GM12878 (cell line): ENCODE results near the gene CYP2A7. TPM values are rescaled to one million over a fixed set of nuclear protein-coding genes. Genes with fewer than 3 reads are reported as not detected.

Experiments used
- ATAC-seq: fragments of 200-7000 bp; cut with Tn5 transposase; 3 replicates; pipeline ENCODE4 v1.9.1; 2020; ENCODE audit warnings: mild to moderate bottlenecking, moderate library complexity
- BruUV-seq: library from RNA; stranded (reverse); fragments of 400-500 nt; replicated peaks from 2 replicates; lab custom pipeline; 2021; lab: Mats Ljungman, UMichigan
- CTCF ChIA-PET: fragments of 300-600 bp; sonication (Branson Sonifier 250); formaldehyde crosslinking; extraction: SDS; loops from one replicate; lab custom pipeline; 2021; ENCODE audit warnings: inconsistent platforms; lab: Yijun Ruan, JAX
- POLR2A ChIA-PET: fragments of 350-600 bp; formaldehyde crosslinking; extraction: SDS; loops from one replicate; lab custom pipeline; 2021; ENCODE audit warnings: inconsistent platforms; lab: Charles Lee
- RAD21 ChIA-PET: fragments of 300-600 bp; sonication (Branson Sonifier 250); formaldehyde crosslinking; loops from one replicate; lab custom pipeline; 2023; ENCODE audit warnings: antibody characterized with exemption; ENCODE audit not compliant: unreplicated experiment; lab: Charles Lee
- SMC1A ChIA-PET: fragments of 300-600 bp; sonication (Branson Sonifier 250); formaldehyde crosslinking; loops from one replicate; lab custom pipeline; 2023; ENCODE audit not compliant: unreplicated experiment, uncharacterized antibody; lab: Charles Lee
- DNase-seq: peaks from one replicate; pipeline ENCODE4 v3.0.0-alpha.2; 2011; ENCODE audit warnings: low read depth, low spot score
- FAIRE-seq: peaks from 3 replicates; lab custom pipeline; 2011; peaks lifted over from hg19 to GRCh38; lab: Jason Lieb, UNC
- H2AFZ ChIP-seq: 2 replicates; pipeline ENCODE4 v1.6.0; 2011; ENCODE audit warnings: low read depth, low read length, control low read depth; ENCODE audit not compliant: control insufficient read depth
- H3K27ac ChIP-seq: 2 replicates; pipeline ENCODE4 v1.5.1; 2011; ENCODE audit warnings: control low read depth; ENCODE audit not compliant: control insufficient read depth, insufficient read depth
- H3K27me3 ChIP-seq, 2 experiments: replicated peaks in 1 of 2; 2 replicates each; pipeline versions ENCODE4 v1.6.0 to v1.6.1; 2011; ENCODE audit warnings: low read length in 1 of 2; ENCODE audit not compliant: control insufficient read depth in 2 of 2, insufficient read depth in 2 of 2
- H3K36me3 ChIP-seq, 2 experiments: 2 replicates each; pipeline ENCODE4 v1.5.1; 2011; ENCODE audit warnings: low read length in 1 of 2; ENCODE audit not compliant: control insufficient read depth in 2 of 2, insufficient read depth in 2 of 2
- H3K4me1 ChIP-seq: 2 replicates; pipeline ENCODE4 v1.6.1; 2011; ENCODE audit warnings: mild to moderate bottlenecking, low read length, moderate library complexity, mixed read lengths; ENCODE audit not compliant: control insufficient read depth, insufficient read depth
- H3K4me2 ChIP-seq: 2 replicates; pipeline ENCODE4 v1.6.0; 2011; ENCODE audit warnings: control low read depth; ENCODE audit not compliant: control insufficient read depth, insufficient read depth
- H3K4me3 ChIP-seq: fragments of 200-600 bp; sonication (generic); 2 replicates; pipeline ENCODE4 v1.5.1; 2016
- H3K79me2 ChIP-seq: 2 replicates; pipeline ENCODE4 v1.6.0; 2011; ENCODE audit warnings: low read length; ENCODE audit not compliant: control insufficient read depth, insufficient read depth
- H3K9ac ChIP-seq: 2 replicates; pipeline ENCODE4 v1.8.0; 2011; ENCODE audit warnings: low read length, control low read depth, mixed read lengths; ENCODE audit not compliant: control insufficient read depth, insufficient read depth
- H3K9me3 ChIP-seq: replicated peaks from 3 replicates; pipeline ENCODE4 v1.5.1; 2011; ENCODE audit warnings: mild to moderate bottlenecking, low read length; ENCODE audit not compliant: control insufficient read depth, insufficient read depth
- H4K20me1 ChIP-seq: 2 replicates; pipeline ENCODE4 v1.6.0; 2011; ENCODE audit not compliant: control insufficient read depth, insufficient read depth
- ATF7 ChIP-seq: fragments of 450-650 bp; IDR thresholded peaks from 2 replicates; pipeline ENCODE4 v1.6.1; 2016; ENCODE audit warnings: low read depth, mild to moderate bottlenecking
- GATAD2B ChIP-seq: fragments of 450-650 bp; conservative IDR thresholded peaks from 2 replicates; pipeline ENCODE4 v1.6.1; 2017; ENCODE audit warnings: low read depth, mild to moderate bottlenecking, moderate library complexity
- IKZF2 ChIP-seq, 2 experiments: fragments of 450-650 bp; IDR thresholded peaks; 2 replicates each; pipeline ENCODE4 v1.6.1; 2017; ENCODE audit warnings: mild to moderate bottlenecking in 2 of 2, moderate library complexity in 2 of 2
- MYC ChIP-seq: IDR thresholded peaks from 2 replicates; pipeline ENCODE4 v1.6.1; 2011; ENCODE audit warnings: mild to moderate bottlenecking, low read length, moderate library complexity, inconsistent platforms; ENCODE audit not compliant: insufficient read depth, insufficient replicate concordance, insufficient read length, severe bottlenecking
- NFYB ChIP-seq: IDR thresholded peaks from 2 replicates; pipeline ENCODE4 v1.6.1; 2011; ENCODE audit warnings: low read depth, mild to moderate bottlenecking, low read length, improper control_type of control experiment, moderate library complexity; ENCODE audit not compliant: insufficient read depth
- POU2F2 ChIP-seq: IDR thresholded peaks from 3 replicates; pipeline ENCODE4 v1.6.1; 2011; ENCODE audit warnings: low read depth, mild to moderate bottlenecking, low read length, borderline replicate concordance
- SIN3A ChIP-seq: IDR thresholded peaks from 2 replicates; pipeline ENCODE4 v1.6.1; 2012; ENCODE audit warnings: low read depth, low read length, improper control_type of control experiment
- SMAD5 ChIP-seq: IDR thresholded peaks from 2 replicates; pipeline ENCODE4 v1.6.1; 2016; ENCODE audit warnings: antibody characterized with exemption, low read depth
- WGBS: methylation state at CpG from one replicate; pipeline ENCODE4 v1.1.6; 2016; ENCODE audit warnings: low lambda C conversion rate; ENCODE audit not compliant: insufficient replicate concordance, insufficient coverage; ENCODE audit errors: missing lambda C conversion rate; 5-methylcytosine and 5-hydroxymethylcytosine counted together
- in situ Hi-C: fragments of 300-500 bp; cut with MboI; formaldehyde crosslinking; loops from 9 replicates; pipeline ENCODE4 v1.14.3; 2018; ENCODE audit warnings: mixed read lengths
- intact Hi-C: fragments of 100-400 bp; cut with micrococcal nuclease; formaldehyde crosslinking; loops from one replicate; pipeline ENCODE4 v1.14.2; 2022; ENCODE audit not compliant: unreplicated experiment
- polyA plus RNA-seq, 11 experiments: library from polyadenylated mRNA; depleted of rRNA in 4 of 11; unstranded in 6 of 11; stranded (reverse) in 5 of 11; fragments of >200 nt; fragmentation: Nextera tagmentation in 4 of 11; fragmentation: Illumina TruSeq in 1 of 11; extraction: Ambion mirVana in 4 of 11; extraction: Trizol in 1 of 11; gene quantifications; 1 replicate in 1 of 11; 2 replicates in 10 of 11; pipeline versions ENCODE4 v1.2.1 to v1.2.3, GENCODE V29; 2011 to 2016; ENCODE audit warnings: inconsistent platforms in 2 of 11, missing spikeins in 2 of 11, low read depth in 1 of 11
- total RNA-seq, 4 experiments: library from RNA; depleted of rRNA in 3 of 4; stranded (reverse); fragments of >200 nt in 3 of 4; fragmentation: Illumina TruSeq in 1 of 4; extraction: Trizol in 1 of 4; gene quantifications; 2 replicates each; pipeline versions ENCODE4 v1.2.1 to v1.2.3, GENCODE V29; 2013 to 2021
- TF ChIP-seq, protein P1 (sequence below): IDR thresholded peaks from 2 replicates; pipeline ENCODE4 v1.6.1; 2012; ENCODE audit warnings: low read depth, low read length, improper control_type of control experiment
- TF ChIP-seq, protein P2 (sequence below): fragments of 450-650 bp; IDR thresholded peaks from 2 replicates; pipeline ENCODE4 v1.6.1; 2016; ENCODE audit warnings: mild to moderate bottlenecking
- TF ChIP-seq, protein P3 (sequence below): fragments of 450-650 bp; IDR thresholded peaks from 2 replicates; pipeline ENCODE4 v1.6.1; 2018; ENCODE audit warnings: borderline replicate concordance, mild to moderate bottlenecking; ENCODE audit not compliant: partially characterized antibody
- TF ChIP-seq, protein P4 (sequence below): IDR thresholded peaks from 2 replicates; pipeline ENCODE4 v1.6.1; 2011; ENCODE audit warnings: low read depth, mild to moderate bottlenecking, low read length, moderate library complexity, borderline replicate concordance; ENCODE audit errors: extremely low read depth

The CYP2A7 gene
- total and polyA plus RNA-seq, 10 of the 15 experiments (the other 5 are each of a cell fraction or from before 2014, with no cell fraction given), result not detected

DNA sequence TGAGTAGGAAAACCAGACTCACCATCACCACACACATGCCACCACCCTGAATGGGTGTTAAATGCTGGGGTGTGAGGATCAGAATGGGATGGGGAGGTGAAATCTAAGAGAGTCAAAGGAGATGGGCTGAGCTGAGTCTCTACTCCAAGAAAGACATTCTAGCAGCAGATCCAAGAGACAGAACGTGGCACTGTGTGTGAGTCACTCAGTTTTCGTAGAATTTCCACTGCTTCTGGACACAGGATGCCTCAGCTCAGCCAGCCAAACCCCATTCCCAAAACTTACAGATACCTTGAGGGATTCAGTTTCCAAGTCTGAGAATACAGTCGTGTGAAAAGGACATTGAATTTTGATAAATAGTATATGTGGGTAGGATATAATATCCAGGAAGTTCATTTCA is 7.3 kb upstream of the CYP2A7 start:
- no peak overlapping the region for H3K9ac ChIP-seq
- FAIRE-seq, result no peak
- ATAC-seq, result no peak
- H3K4me2 ChIP-seq, result no peak overlapping the region
- no peak overlapping the region for H3K4me3 ChIP-seq
- peaks cover 0 to 2% of the 10 kb centered on the region in 2 experiments; a peak in 2 of 4 replicates for H3K27me3 ChIP-seq
- ChIA-PET RAD21 (no interaction called here), POLR2A (no interaction called here), CTCF (no interaction called here)
- no peak for DNase-seq
- no peak overlapping the region for H2AFZ ChIP-seq
- TF ChIP-seq, protein P1, sequence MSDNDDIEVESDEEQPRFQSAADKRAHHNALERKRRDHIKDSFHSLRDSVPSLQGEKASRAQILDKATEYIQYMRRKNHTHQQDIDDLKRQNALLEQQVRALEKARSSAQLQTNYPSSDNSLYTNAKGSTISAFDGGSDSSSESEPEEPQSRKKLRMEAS, result no peak
- TF ChIP-seq POU2F2 (no peak), ATF7 (no peak), GATAD2B (no peak), SIN3A (no peak), MYC (no peak), SMAD5 (no peak), IKZF2 (IDR thresholded peaks at IDR 0.05) (no peak), NFYB (no peak)
- TF ChIP-seq, protein P2, sequence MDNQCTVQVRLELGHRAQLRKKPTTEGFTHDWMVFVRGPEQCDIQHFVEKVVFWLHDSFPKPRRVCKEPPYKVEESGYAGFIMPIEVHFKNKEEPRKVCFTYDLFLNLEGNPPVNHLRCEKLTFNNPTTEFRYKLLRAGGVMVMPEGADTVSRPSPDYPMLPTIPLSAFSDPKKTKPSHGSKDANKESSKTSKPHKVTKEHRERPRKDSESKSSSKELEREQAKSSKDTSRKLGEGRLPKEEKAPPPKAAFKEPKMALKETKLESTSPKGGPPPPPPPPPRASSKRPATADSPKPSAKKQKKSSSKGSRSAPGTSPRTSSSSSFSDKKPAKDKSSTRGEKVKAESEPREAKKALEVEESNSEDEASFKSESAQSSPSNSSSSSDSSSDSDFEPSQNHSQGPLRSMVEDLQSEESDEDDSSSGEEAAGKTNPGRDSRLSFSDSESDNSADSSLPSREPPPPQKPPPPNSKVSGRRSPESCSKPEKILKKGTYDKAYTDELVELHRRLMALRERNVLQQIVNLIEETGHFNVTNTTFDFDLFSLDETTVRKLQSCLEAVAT, result no peak
- TF ChIP-seq, protein P3, sequence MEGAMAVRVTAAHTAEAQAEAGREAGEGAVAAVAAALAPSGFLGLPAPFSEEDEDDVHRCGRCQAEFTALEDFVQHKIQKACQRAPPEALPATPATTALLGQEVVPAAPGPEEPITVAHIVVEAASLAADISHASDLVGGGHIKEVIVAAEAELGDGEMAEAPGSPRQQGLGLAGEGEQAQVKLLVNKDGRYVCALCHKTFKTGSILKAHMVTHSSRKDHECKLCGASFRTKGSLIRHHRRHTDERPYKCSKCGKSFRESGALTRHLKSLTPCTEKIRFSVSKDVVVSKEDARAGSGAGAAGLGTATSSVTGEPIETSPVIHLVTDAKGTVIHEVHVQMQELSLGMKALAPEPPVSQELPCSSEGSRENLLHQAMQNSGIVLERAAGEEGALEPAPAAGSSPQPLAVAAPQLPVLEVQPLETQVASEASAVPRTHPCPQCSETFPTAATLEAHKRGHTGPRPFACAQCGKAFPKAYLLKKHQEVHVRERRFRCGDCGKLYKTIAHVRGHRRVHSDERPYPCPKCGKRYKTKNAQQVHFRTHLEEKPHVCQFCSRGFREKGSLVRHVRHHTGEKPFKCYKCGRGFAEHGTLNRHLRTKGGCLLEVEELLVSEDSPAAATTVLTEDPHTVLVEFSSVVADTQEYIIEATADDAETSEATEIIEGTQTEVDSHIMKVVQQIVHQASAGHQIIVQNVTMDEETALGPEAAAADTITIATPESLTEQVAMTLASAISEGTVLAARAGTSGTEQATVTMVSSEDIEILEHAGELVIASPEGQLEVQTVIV, result no peak
- TF ChIP-seq, protein P4, sequence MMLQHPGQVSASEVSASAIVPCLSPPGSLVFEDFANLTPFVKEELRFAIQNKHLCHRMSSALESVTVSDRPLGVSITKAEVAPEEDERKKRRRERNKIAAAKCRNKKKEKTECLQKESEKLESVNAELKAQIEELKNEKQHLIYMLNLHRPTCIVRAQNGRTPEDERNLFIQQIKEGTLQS, result no peak
- TF ChIP-seq, all 136 proteins: peak for 0
- BruUV-seq, result no TSS peak
- Histone ChIP-seq H4K20me1 (no peaks in the 10 kb centered on the region), H3K9me3 (no peaks in the 10 kb centered on the region), H3K79me2 (no peaks in the 10 kb centered on the region), H3K36me3 (no peaks in the 10 kb centered on the region), H3K27ac (no peak overlapping the region), H3K4me1 (no peaks in the 10 kb centered on the region)
- SMC1A ChIA-PET, result no interaction called here
- intact Hi-C loops, result no loop called here
- in situ Hi-C loops, result no loop called here
- WGBS, result 16% methylated on average over 3 of the region's 3 CpGs
